ENCODE measurements around the gene CCDC88A.

- TF ChIP-seq, protein P1, sequence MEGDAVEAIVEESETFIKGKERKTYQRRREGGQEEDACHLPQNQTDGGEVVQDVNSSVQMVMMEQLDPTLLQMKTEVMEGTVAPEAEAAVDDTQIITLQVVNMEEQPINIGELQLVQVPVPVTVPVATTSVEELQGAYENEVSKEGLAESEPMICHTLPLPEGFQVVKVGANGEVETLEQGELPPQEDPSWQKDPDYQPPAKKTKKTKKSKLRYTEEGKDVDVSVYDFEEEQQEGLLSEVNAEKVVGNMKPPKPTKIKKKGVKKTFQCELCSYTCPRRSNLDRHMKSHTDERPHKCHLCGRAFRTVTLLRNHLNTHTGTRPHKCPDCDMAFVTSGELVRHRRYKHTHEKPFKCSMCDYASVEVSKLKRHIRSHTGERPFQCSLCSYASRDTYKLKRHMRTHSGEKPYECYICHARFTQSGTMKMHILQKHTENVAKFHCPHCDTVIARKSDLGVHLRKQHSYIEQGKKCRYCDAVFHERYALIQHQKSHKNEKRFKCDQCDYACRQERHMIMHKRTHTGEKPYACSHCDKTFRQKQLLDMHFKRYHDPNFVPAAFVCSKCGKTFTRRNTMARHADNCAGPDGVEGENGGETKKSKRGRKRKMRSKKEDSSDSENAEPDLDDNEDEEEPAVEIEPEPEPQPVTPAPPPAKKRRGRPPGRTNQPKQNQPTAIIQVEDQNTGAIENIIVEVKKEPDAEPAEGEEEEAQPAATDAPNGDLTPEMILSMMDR (IDR thresholded peaks at IDR 0.05; ENCODE audit: insufficient read depth, low read depth, low read length), result no peak
- no peak for TF ChIP-seq EZH2 (IDR thresholded peaks at IDR 0.05; ENCODE audit: insufficient read depth, low read length)
These were observed 123.3 kb downstream of the CCDC88A start for GRCh38 chr2:55296393-55296792.

All from astrocyte (in vitro differentiated cells and primary cell).